ENCODE measurements around the gene SEC61A1. TPM values are rescaled to one million over a fixed set of nuclear protein-coding genes. Genes with fewer than 3 reads are reported as not detected.

The SEC61A1 gene
- polyA plus RNA-seq, 3 donors: 62.8 to 136 (median 114) TPM

GRCh38 chr3:128040041-128040440, 12.2 kb upstream of the SEC61A1 start:
- H3K9me3 Mint-ChIP-seq: peaks cover 0 to 3% (median 0%) of the 10 kb centered on the region in 7 donors
- no peak for DNase-seq
- Histone ChIP-seq H3K9me3 (replicated peaks in 1 of 2; ENCODE audit: control insufficient read depth in 1 of 2, insufficient read depth in 1 of 2, low read length in 2 of 2) (no peaks in the 10 kb centered on the region), H3K9ac (ENCODE audit: insufficient read depth, low read length, poor library complexity, severe bottlenecking) (no peak overlapping the region), H3K27ac (ENCODE audit: low read depth in 1 of 2, low read length in 2 of 2) (no peak overlapping the region), H3K4me2 (replicated peaks; ENCODE audit: extremely low read depth, low read length, poor library complexity, severe bottlenecking) (no peak overlapping the region), H2AFZ (ENCODE audit: insufficient read depth, low read depth, low read length, poor library complexity, severe bottlenecking) (no peak overlapping the region), H3K27me3 (ENCODE audit: control insufficient read depth in 2 of 2, insufficient read depth in 2 of 2, low read length in 2 of 2) (peaks cover 2% of the 10 kb centered on the region in 2 donors), H4K20me1 (ENCODE audit: insufficient read depth, low read length) (no peaks in the 10 kb centered on the region), H3K79me2 (ENCODE audit: insufficient read depth, low read length) (no peaks in the 10 kb centered on the region), H3K4me1 (ENCODE audit: control insufficient read depth in 1 of 2, insufficient read depth in 2 of 2, low read length in 2 of 2) (no peaks in the 10 kb centered on the region), H3K4me3 (replicated peaks in 1 of 3; ENCODE audit: low read depth in 2 of 3, low read length in 3 of 3) (no peak overlapping the region), H3K36me3 (replicated peaks in 1 of 2; ENCODE audit: control insufficient read depth in 1 of 2, insufficient read depth in 2 of 2, low read length in 2 of 2) (no peaks in the 10 kb centered on the region)
- H3K27me3 Mint-ChIP-seq (ENCODE audit: low read depth in 3 of 3): peaks cover 8 to 32% (median 14%) of the 10 kb centered on the region in 3 donors
- no peaks in the 10 kb centered on the region for H3K4me1 Mint-ChIP-seq
- H3K36me3 Mint-ChIP-seq: no peaks in the 10 kb centered on the region
- H3K4me3 Mint-ChIP-seq: no peak overlapping the region
- TF ChIP-seq CTCF (IDR thresholded peaks at IDR 0.05): no peak
- no peak overlapping the region for H3K27ac Mint-ChIP-seq
- intact Hi-C loops (cut with micrococcal nuclease): no loop called here
- no CpG with 5 or more reads among the region's 3 CpGs for WGBS (ENCODE audit: insufficient coverage)

GRCh38 chr3:128040660-128041059, 11.6 kb upstream of the SEC61A1 start:
- Histone ChIP-seq H3K9ac (ENCODE audit: insufficient read depth, low read length, poor library complexity, severe bottlenecking) (no peak overlapping the region), H2AFZ (ENCODE audit: insufficient read depth, low read depth, low read length, poor library complexity, severe bottlenecking) (no peak overlapping the region), H3K4me3 (replicated peaks in 1 of 3; ENCODE audit: low read depth in 2 of 3, low read length in 3 of 3) (no peak overlapping the region), H3K36me3 (replicated peaks in 1 of 2; ENCODE audit: control insufficient read depth in 1 of 2, insufficient read depth in 2 of 2, low read length in 2 of 2) (no peaks in the 10 kb centered on the region), H3K4me1 (ENCODE audit: control insufficient read depth in 1 of 2, insufficient read depth in 2 of 2, low read length in 2 of 2) (no peaks in the 10 kb centered on the region), H4K20me1 (ENCODE audit: insufficient read depth, low read length) (no peaks in the 10 kb centered on the region), H3K27ac (ENCODE audit: low read depth in 1 of 2, low read length in 2 of 2) (no peak overlapping the region), H3K9me3 (replicated peaks in 1 of 2; ENCODE audit: control insufficient read depth in 1 of 2, insufficient read depth in 1 of 2, low read length in 2 of 2) (no peaks in the 10 kb centered on the region), H3K79me2 (ENCODE audit: insufficient read depth, low read length) (no peaks in the 10 kb centered on the region), H3K27me3 (ENCODE audit: control insufficient read depth in 2 of 2, insufficient read depth in 2 of 2, low read length in 2 of 2) (peaks cover 2% of the 10 kb centered on the region in 2 donors), H3K4me2 (replicated peaks; ENCODE audit: extremely low read depth, low read length, poor library complexity, severe bottlenecking) (no peak overlapping the region)
- no peaks in the 10 kb centered on the region for H3K4me1 Mint-ChIP-seq
- no peak for TF ChIP-seq CTCF (IDR thresholded peaks at IDR 0.05)
- intact Hi-C loops (cut with micrococcal nuclease): no loop called here
- peaks cover 9 to 33% (median 15%) of the 10 kb centered on the region in 3 donors for H3K27me3 Mint-ChIP-seq (ENCODE audit: low read depth in 3 of 3)
- H3K4me3 Mint-ChIP-seq: no peak overlapping the region
- peaks cover 0 to 3% (median 0%) of the 10 kb centered on the region in 7 donors for H3K9me3 Mint-ChIP-seq
- no peaks in the 10 kb centered on the region for H3K36me3 Mint-ChIP-seq
- no peak for DNase-seq
- H3K27ac Mint-ChIP-seq: no peak overlapping the region
- WGBS (ENCODE audit: insufficient coverage): 100% methylated on average over 1 of the region's 1 CpG

Data from CD14-positive monocyte (primary cell).